Measurements from ENCODE around the gene LIN28B.

- TF ChIP-seq POLR2A (IDR thresholded peaks at IDR 0.05) (no peak), CTCF (IDR thresholded peaks at IDR 0.05 in 8 of 11, conservative IDR thresholded peaks at IDR 0.05 in 3 of 11) (no peak)
Measured at GRCh38 chr6:105034470-105034869, 77.6 kb downstream of the LIN28B start.

Data from spleen (tissue), 7 donors.